GM12878 (cell line): Measurements from ENCODE around the gene STMP1. TPM values are rescaled to one million over a fixed set of nuclear protein-coding genes. Genes with fewer than 3 reads are reported as not detected.

ENCODE experiments used
- ATF3 ChIP-seq: IDR thresholded peaks from 2 replicates; pipeline ENCODE4 v1.6.1; 2011; ENCODE audit warnings: low read depth, mild to moderate bottlenecking, low read length, moderate library complexity, borderline replicate concordance; ENCODE audit errors: extremely low read depth
- CHD2 ChIP-seq: IDR thresholded peaks from 2 replicates; pipeline ENCODE4 v1.6.1; 2011; ENCODE audit warnings: low read depth, low read length, improper control_type of control experiment, borderline replicate concordance
- CHD4 ChIP-seq: fragments of 200-600 bp; sonication (generic); IDR thresholded peaks from 2 replicates; pipeline ENCODE4 v1.6.1; 2016; ENCODE audit warnings: mild to moderate bottlenecking
- DPF2 ChIP-seq: fragments of 450-650 bp; IDR thresholded peaks from 2 replicates; pipeline ENCODE4 v1.6.1; 2017; ENCODE audit warnings: mild to moderate bottlenecking
- GABPA ChIP-seq: IDR thresholded peaks from 2 replicates; pipeline ENCODE4 v1.6.1; 2014; ENCODE audit warnings: antibody characterized with exemption, low read depth, mild to moderate bottlenecking, inconsistent platforms
- HCFC1 ChIP-seq: fragments of 150-350 bp; IDR thresholded peaks from 2 replicates; pipeline ENCODE4 v1.6.1; 2014; ENCODE audit warnings: low read length
- REST ChIP-seq: IDR thresholded peaks from 2 replicates; pipeline ENCODE4 v1.6.1; 2012; ENCODE audit warnings: mild to moderate bottlenecking, low read depth, low read length
- ZBED1 ChIP-seq: IDR thresholded peaks from 2 replicates; pipeline ENCODE4 v1.6.1; 2016; ENCODE audit warnings: borderline replicate concordance
- ZBTB11 ChIP-seq: fragments of 450-650 bp; formaldehyde crosslinking; IDR thresholded peaks from 2 replicates; pipeline ENCODE4 v1.5.0; 2022; ENCODE audit warnings: mild to moderate bottlenecking, missing genetic modification characterization
- ZBTB40 ChIP-seq: fragments of 450-650 bp; IDR thresholded peaks from 2 replicates; pipeline ENCODE4 v1.6.1; 2016; ENCODE audit warnings: mild to moderate bottlenecking, moderate library complexity, borderline replicate concordance
- ZNF24 ChIP-seq: fragments of 450-650 bp; IDR thresholded peaks from 2 replicates; pipeline ENCODE4 v1.6.1; 2017; ENCODE audit warnings: antibody characterized with exemption, mild to moderate bottlenecking
- polyA plus RNA-seq, 11 experiments: library from polyadenylated mRNA; depleted of rRNA in 4 of 11; unstranded in 6 of 11; stranded (reverse) in 5 of 11; fragments of >200 nt; fragmentation: Nextera tagmentation in 4 of 11; fragmentation: Illumina TruSeq in 1 of 11; extraction: Ambion mirVana in 4 of 11; extraction: Trizol in 1 of 11; gene quantifications; 1 replicate in 1 of 11; 2 replicates in 10 of 11; pipeline versions ENCODE4 v1.2.1 to v1.2.3, GENCODE V29; 2011 to 2016; ENCODE audit warnings: inconsistent platforms in 2 of 11, missing spikeins in 2 of 11, low read depth in 1 of 11
- total RNA-seq, 4 experiments: library from RNA; depleted of rRNA in 3 of 4; stranded (reverse); fragments of >200 nt in 3 of 4; fragmentation: Illumina TruSeq in 1 of 4; extraction: Trizol in 1 of 4; gene quantifications; 2 replicates each; pipeline versions ENCODE4 v1.2.1 to v1.2.3, GENCODE V29; 2013 to 2021

STMP1 gene
- total and polyA plus RNA-seq, 10 of the 15 experiments (the other 5 are each of a cell fraction or from before 2014, with no cell fraction given) = 8.0 to 79.9 (median 24.7) TPM

GRCh38 chr7:135662373-135663114 is at the start of gene STMP1 (continued):
- TF ChIP-seq CHD2 (peak; percentile 44; the same call in 1 of the 2 replicates), ZBTB40 (peak; percentile 92), DPF2 (peak; percentile 69; the same call in 1 of the 2 replicates), ZBED1 (peak; percentile 27; the same call in 1 of the 2 replicates), HCFC1 (peak; percentile 60; the same call in 1 of the 2 replicates), ZNF24 (peak; percentile 64; the same call in 1 of the 2 replicates), REST (no peak), CHD4 (no peak), ZBTB11 (peak; percentile 85), ATF3 (no peak), GABPA (peak; percentile 91)
- TF ChIP-seq, all 136 proteins: peak for 48
